ENCODE results near the gene RUNX1. TPM values are rescaled to one million over a fixed set of nuclear protein-coding genes. Genes with fewer than 3 reads are reported as not detected.

Gene RUNX1
- 1.6 and 2.7 TPM in 2 replicates for total RNA-seq

DNA sequence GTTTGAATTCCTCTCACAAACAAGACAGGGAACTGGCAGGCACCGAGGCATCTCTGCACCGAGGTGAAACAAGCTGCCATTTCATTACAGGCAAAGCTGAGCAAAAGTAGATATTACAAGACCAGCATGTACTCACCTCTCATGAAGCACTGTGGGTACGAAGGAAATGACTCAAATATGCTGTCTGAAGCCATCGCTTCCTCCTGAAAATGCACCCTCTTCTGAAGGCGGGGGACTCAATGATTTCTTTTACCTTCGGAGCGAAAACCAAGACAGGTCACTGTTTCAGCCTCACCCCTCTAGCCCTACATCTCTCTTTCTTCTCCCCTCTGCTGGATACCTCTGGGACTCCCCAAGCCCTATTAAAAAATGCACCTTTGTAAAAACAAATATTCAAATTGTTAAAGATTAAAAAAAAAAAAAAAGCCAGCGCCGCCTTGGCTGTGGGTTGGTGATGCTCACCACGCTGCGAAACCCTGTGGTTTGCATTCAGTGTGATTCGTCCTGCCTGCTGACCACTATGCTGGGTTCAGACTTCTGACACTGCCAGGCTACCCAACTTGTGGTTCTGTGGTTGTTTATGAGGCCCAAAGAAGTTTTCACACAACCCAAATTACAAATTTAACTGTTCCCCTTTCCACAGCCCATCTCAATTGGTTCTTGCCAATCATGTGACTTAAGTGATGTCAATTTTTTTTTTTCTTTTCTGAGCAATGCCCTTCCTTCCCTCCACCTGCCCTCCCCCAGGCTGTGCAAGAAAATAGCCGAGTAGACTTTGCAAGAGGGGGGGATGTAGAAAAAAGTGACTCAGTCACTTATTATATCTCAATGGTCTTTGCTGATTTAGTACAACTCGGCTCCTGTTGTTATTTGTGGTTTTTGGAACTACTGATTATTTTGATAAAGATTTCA, at the start of gene RUNX1:
Gene RUNX1 (minus strand): TSS at position 597 of the 912 bp plus-strand sequence.

Measured in bladder microvascular endothelial cell (primary cell).